K562 (cell line): Measurements from ENCODE around the gene MRPL37.

Experiments used
- BACH1 ChIP-seq: fragments of 200-800 bp; sonication (Bioruptor generic); IDR thresholded peaks from 2 replicates; pipeline ENCODE4 v1.6.1; 2016; ENCODE audit warnings: missing genetic modification characterization, missing compliant biosample characterization
- FOSL1 ChIP-seq: fragments of 200-800 bp; sonication (Bioruptor generic); conservative IDR thresholded peaks from 2 replicates; pipeline ENCODE4 v1.6.1; 2016; ENCODE audit warnings: missing genetic modification characterization, missing compliant biosample characterization
- GABPB1 ChIP-seq: sonication (generic); formaldehyde crosslinking; IDR thresholded peaks from 2 replicates; pipeline ENCODE4 v1.8.0; 2022; ENCODE audit warnings: mild to moderate bottlenecking, missing genetic modification reagents
- GABPB2 ChIP-seq: fragments of 250-450 bp; sonication (Bioruptor Pico); conservative IDR thresholded peaks from 2 replicates; pipeline ENCODE4 v1.5.1; 2021; ENCODE audit warnings: mild to moderate bottlenecking
- KDM1A ChIP-seq, 2 experiments: fragments of 450-650 bp; IDR thresholded peaks; 2 replicates each; pipeline ENCODE4 v1.6.1; 2016; ENCODE audit warnings: mild to moderate bottlenecking in 2 of 2
- MYBL2 ChIP-seq, 2 experiments: fragments of 450-650 bp in 1 of 2; sonication (generic) in 1 of 2; formaldehyde crosslinking in 1 of 2; IDR thresholded peaks; 2 replicates each; pipeline versions ENCODE4 v1.6.1 to v1.8.1; 2017 to 2022; ENCODE audit warnings: borderline replicate concordance in 1 of 2, inconsistent platforms in 1 of 2, low read depth in 1 of 2, mild to moderate bottlenecking in 1 of 2, missing genetic modification reagents in 1 of 2, moderate library complexity in 1 of 2
- NFYB ChIP-seq: IDR thresholded peaks from 2 replicates; pipeline ENCODE4 v1.6.1; 2011; ENCODE audit warnings: mild to moderate bottlenecking, moderate library complexity; ENCODE audit not compliant: insufficient read length; ENCODE audit errors: extremely low read depth
- POLR2A ChIP-seq: fragments of 450-650 bp; conservative IDR thresholded peaks from 2 replicates; pipeline ENCODE4 v1.6.1; 2016
- RBM25 ChIP-seq: fragments of 200-400 bp; formaldehyde crosslinking; IDR thresholded peaks from 2 replicates; pipeline ENCODE4 v1.6.1; 2018; ENCODE audit warnings: low read length, low read depth, moderate library complexity; ENCODE audit not compliant: severe bottlenecking
- RNF2 ChIP-seq: sonication (generic); IDR thresholded peaks from 2 replicates; pipeline ENCODE4 v1.6.1; 2016
- SREBF2 ChIP-seq: sonication (generic); formaldehyde crosslinking; IDR thresholded peaks from 2 replicates; pipeline ENCODE4 v1.4.0; 2020; ENCODE audit warnings: mild to moderate bottlenecking, missing genetic modification reagents
- SRSF3 ChIP-seq: fragments of 200-400 bp; formaldehyde crosslinking; IDR thresholded peaks from 2 replicates; pipeline ENCODE4 v1.6.1; 2016; ENCODE audit warnings: mild to moderate bottlenecking, low read length, moderate library complexity; ENCODE audit not compliant: insufficient read depth
- TF ChIP-seq, protein P1 (sequence below): sonication (generic); formaldehyde crosslinking; IDR thresholded peaks from 2 replicates; pipeline ENCODE4 v1.9.0; 2022; ENCODE audit warnings: mild to moderate bottlenecking, missing genetic modification reagents
- TF ChIP-seq, protein P2 (sequence below): sonication (generic); formaldehyde crosslinking; IDR thresholded peaks from 2 replicates; pipeline ENCODE4 v1.5.0; 2020; ENCODE audit warnings: missing genetic modification reagents

DNA sequence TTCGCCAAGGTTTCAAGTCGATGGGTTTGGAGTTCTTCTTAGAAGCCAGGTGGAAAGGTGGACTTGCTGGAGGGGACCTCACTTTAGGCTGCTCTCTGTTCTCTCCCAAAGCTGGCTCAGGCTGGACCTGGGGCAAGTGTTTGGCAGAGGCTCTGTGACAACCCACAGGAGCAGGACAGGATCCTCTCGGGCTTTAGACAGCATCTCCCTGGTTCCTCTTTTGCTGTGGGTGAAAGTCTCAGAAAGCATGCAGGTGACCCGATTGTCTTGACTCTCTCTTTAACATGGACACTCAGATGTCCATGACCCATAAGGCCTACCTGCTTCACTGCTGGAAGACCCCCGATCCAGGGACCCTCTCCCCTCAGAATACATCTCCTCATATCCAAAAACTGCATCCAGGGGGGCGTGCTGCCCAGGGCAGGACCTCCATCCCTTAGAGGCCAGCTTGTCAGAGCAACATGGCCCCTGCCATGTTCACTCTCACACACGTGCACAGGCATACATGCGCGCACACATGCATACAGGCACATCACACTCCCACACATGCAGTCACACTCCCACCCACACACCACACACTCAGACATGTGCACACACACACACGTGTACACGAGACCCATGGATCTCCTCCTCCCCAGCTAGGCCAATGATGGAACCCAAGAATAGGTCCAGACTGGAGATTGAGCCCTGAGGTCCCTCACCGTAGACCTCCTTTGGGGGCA is 21.3 kb downstream of the MRPL37 start:
- TF ChIP-seq SRSF3 (no peak), GABPB2 (CRISPR knock-in tag) (no peak), GABPB1 (CRISPR knock-in tag) (no peak), NFYB (no peak), BACH1 (tag) (no peak), SREBF2 (CRISPR knock-in tag) (no peak), KDM1A (IDR thresholded peaks at IDR 0.05) (no peak), MYBL2 (IDR thresholded peaks at IDR 0.05; ENCODE audit: low read depth) (no peak), MYBL2 (CRISPR knock-in tag; IDR thresholded peaks at IDR 0.05; ENCODE audit: borderline replicate concordance) (no peak), FOSL1 (tag) (no peak), POLR2A (peak; percentile 64), RBM25 (no peak), RNF2 (no peak)
- TF ChIP-seq, protein P1, sequence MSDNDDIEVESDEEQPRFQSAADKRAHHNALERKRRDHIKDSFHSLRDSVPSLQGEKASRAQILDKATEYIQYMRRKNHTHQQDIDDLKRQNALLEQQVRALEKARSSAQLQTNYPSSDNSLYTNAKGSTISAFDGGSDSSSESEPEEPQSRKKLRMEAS (CRISPR knock-in tag), result no peak
- TF ChIP-seq, protein P2, sequence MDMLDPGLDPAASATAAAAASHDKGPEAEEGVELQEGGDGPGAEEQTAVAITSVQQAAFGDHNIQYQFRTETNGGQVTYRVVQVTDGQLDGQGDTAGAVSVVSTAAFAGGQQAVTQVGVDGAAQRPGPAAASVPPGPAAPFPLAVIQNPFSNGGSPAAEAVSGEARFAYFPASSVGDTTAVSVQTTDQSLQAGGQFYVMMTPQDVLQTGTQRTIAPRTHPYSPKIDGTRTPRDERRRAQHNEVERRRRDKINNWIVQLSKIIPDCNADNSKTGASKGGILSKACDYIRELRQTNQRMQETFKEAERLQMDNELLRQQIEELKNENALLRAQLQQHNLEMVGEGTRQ (CRISPR knock-in tag), result no peak
